B cell (primary cell): ENCODE results near the gene MMP11.

Experiments
- EZH2 ChIP-seq: IDR thresholded peaks from 2 replicates; pipeline ENCODE4 v1.6.1; 2012; ENCODE audit warnings: borderline replicate concordance, low read depth, mild to moderate bottlenecking, moderate library complexity, low read length; ENCODE audit not compliant: insufficient read depth, poor library complexity, severe bottlenecking
- TF ChIP-seq, protein P1 (sequence below): fragments of 200-600 bp; IDR thresholded peaks from one replicate; pipeline ENCODE4 v1.8.0; 2022; ENCODE audit warnings: antibody characterized with exemption, mild to moderate bottlenecking

DNA sequence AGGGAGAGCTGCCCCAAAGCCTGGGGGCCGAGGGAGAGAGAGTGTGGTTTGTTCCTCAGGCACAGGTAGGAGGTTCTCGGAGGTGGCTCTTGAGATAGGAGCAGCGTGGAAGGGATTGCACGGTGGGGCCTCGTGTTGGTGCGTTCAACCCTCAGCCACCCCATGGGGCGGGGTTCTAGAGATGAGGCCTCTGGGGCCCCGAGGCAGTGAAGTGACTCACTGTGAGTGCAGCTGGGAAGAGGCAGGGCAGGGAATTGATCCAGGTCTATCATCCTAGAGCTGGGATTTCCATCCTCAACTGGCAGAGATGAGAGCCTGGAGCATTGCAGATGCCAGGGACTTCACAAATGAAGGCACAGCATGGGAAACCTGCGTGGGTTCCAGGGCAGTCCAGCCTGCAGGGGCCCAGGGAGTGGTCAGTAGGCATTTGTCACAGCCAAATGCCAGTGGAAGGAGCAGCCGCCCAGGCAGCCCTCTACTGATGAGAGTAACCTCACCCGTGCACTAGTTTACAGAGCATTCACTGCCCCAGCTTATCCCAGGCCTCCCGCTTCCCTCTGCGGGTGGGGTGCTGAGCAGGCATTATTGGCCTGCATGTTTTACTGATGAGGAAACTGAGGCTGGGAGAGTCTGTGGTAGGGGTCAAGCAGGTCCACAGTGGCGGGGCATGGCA, 9.0 kb downstream of the MMP11 start:
- TF ChIP-seq, protein P1, sequence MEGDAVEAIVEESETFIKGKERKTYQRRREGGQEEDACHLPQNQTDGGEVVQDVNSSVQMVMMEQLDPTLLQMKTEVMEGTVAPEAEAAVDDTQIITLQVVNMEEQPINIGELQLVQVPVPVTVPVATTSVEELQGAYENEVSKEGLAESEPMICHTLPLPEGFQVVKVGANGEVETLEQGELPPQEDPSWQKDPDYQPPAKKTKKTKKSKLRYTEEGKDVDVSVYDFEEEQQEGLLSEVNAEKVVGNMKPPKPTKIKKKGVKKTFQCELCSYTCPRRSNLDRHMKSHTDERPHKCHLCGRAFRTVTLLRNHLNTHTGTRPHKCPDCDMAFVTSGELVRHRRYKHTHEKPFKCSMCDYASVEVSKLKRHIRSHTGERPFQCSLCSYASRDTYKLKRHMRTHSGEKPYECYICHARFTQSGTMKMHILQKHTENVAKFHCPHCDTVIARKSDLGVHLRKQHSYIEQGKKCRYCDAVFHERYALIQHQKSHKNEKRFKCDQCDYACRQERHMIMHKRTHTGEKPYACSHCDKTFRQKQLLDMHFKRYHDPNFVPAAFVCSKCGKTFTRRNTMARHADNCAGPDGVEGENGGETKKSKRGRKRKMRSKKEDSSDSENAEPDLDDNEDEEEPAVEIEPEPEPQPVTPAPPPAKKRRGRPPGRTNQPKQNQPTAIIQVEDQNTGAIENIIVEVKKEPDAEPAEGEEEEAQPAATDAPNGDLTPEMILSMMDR = no peak
- no peak for TF ChIP-seq EZH2
